Suprapubic skin (tissue), 4 donors: ENCODE results near the gene SLCO4A1.

Experiments used
- POLR2A ChIP-seq, 2 donors: fragments of 450-650 bp; IDR thresholded peaks; one replicate each; pipeline ENCODE4 v1.6.1; 2017; ENCODE audit warnings: antibody characterized with exemption in 2 of 2, mild to moderate bottlenecking in 2 of 2, moderate library complexity in 2 of 2
- POLR2AphosphoS5 ChIP-seq, 3 donors: sonication (generic); formaldehyde crosslinking; IDR thresholded peaks; one replicate each; pipeline ENCODE4 v1.6.1; 2017; ENCODE audit warnings: antibody characterized with exemption in 3 of 3
- TF ChIP-seq, protein P1 (sequence below), 2 donors: fragments of 200-600 bp in 1 of 2; fragments of 450-650 bp in 1 of 2; sonication (generic) in 1 of 2; IDR thresholded peaks; one replicate each; pipeline ENCODE4 v1.5.1; 2016 to 2019; ENCODE audit warnings: antibody characterized with exemption in 2 of 2, mild to moderate bottlenecking in 1 of 2, moderate library complexity in 1 of 2

DNA sequence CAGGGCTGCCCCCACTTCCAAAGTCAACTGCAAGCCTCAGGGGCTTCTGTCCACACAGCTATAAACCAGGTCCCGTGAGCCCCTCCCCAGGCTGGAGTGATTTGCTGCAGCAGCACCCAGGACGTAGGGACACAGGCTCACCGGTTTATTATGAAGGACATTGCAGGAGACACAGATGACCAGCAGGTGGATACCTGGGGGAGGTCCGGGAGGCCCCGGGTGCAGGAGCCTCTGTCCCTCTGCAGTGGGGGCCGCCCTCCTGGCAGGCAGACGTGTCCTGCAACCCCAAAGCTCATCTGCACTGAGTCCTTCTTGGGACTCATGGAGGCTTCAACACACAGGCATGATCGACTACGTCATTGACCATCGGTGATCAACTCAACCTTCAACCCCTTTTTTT is 51.8 kb downstream of the SLCO4A1 start:
- TF ChIP-seq, protein P1, sequence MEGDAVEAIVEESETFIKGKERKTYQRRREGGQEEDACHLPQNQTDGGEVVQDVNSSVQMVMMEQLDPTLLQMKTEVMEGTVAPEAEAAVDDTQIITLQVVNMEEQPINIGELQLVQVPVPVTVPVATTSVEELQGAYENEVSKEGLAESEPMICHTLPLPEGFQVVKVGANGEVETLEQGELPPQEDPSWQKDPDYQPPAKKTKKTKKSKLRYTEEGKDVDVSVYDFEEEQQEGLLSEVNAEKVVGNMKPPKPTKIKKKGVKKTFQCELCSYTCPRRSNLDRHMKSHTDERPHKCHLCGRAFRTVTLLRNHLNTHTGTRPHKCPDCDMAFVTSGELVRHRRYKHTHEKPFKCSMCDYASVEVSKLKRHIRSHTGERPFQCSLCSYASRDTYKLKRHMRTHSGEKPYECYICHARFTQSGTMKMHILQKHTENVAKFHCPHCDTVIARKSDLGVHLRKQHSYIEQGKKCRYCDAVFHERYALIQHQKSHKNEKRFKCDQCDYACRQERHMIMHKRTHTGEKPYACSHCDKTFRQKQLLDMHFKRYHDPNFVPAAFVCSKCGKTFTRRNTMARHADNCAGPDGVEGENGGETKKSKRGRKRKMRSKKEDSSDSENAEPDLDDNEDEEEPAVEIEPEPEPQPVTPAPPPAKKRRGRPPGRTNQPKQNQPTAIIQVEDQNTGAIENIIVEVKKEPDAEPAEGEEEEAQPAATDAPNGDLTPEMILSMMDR (IDR thresholded peaks at IDR 0.05), result no peak
- no peak for TF ChIP-seq POLR2AphosphoS5 (IDR thresholded peaks at IDR 0.05)
- TF ChIP-seq POLR2A (IDR thresholded peaks at IDR 0.05), result no peak
